ENCODE data around the gene GPR160. TPM values are rescaled to one million over a fixed set of nuclear protein-coding genes. Genes with fewer than 3 reads are reported as not detected.

GPR160 gene
- total and polyA plus RNA-seq, 2 of the 13 experiments (the other 11 are each of a cell fraction or from before 2014, with no cell fraction given): 12.1 to 23.2 TPM

DNA sequence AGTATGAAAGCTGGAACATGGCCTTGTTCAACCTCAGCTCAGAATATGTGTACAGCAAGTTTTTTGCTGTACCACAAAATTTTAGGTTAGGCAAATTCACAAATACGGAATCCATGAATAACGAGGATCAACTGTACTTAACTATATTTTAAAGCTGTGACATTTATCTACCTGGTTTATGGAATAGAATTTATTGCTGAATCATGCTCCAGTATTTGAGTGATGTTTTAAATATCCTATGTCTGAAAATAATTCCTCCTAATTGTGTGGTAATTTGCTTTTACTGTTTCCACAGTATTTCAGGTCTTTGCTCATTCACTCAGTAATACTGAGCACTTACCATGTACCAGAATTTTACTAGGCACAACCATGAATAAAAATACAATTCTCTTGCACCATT is 41.7 kb upstream of the GPR160 start:
- CTCF ChIA-PET (ENCODE audit: low intra/inter-chr PET ratio, low total read pairs): no interaction called here

DNA sequence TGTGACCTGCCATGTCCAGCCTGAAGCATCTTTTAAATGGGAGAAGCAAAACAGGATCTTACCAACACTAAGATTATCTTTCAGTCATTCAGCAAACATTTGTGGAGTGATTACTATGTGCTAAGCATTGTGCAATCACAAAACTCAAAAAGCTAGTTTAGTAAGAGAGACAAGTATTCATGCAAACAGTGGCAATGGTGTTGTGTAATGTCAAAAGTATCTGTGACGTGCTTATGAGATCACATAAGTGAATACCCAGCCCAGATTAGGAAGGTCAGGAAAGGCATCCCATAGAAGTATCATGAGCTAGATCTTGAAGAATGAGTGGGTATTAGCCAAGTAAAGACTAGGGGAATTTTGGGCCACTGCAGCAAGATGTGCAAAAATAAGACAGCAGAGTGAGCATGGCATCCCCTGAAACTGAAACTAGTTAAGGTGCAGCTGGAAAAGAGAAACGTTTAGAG is 39.1 kb upstream of the GPR160 start:
- POLR2A ChIA-PET: interaction anchor here (1.2 kb wide), 1 partner anchor 31 kb away, joined by 5 read pairs; no protein-coding TSS in a partner anchor
- Histone ChIP-seq H3K4me2 (ENCODE audit: low read depth, low read length) (no peak overlapping the region), H3K9me3 (ENCODE audit: low read length) (no peaks in the 10 kb centered on the region), H3K79me2 (ENCODE audit: insufficient read depth, low read length) (no peaks in the 10 kb centered on the region), H3K36me3 (replicated peaks in 1 of 2; ENCODE audit: control insufficient read depth in 1 of 2, insufficient read depth in 2 of 2, low read length in 2 of 2) (peaks cover 0 to 8% of the 10 kb centered on the region in 2 experiments; a peak in 2 of 5 replicates), H3K27me3 (ENCODE audit: control insufficient read depth in 1 of 2, insufficient read depth in 2 of 2, low read length in 2 of 2) (no peaks in the 10 kb centered on the region), H2AFZ (ENCODE audit: low read length) (no peak overlapping the region), H3K4me3 (replicated peaks in 1 of 3; ENCODE audit: insufficient read depth in 1 of 3, low read depth in 2 of 3, low read length in 3 of 3) (no peak overlapping the region), H3K27ac (ENCODE audit: extremely low read length, insufficient read depth, low read length) (no peak overlapping the region), H3K9ac (ENCODE audit: insufficient read depth, low read depth, low read length) (no peak overlapping the region), H3K4me1 (ENCODE audit: insufficient read depth, low read length) (peaks cover 34% of the 10 kb centered on the region), H4K20me1 (ENCODE audit: insufficient read depth, low read length) (no peaks in the 10 kb centered on the region)
- 50% methylated on average over 2 of the region's 2 CpGs for WGBS (ENCODE audit: low lambda C conversion rate)
- intact Hi-C loops (cut with micrococcal nuclease; ENCODE audit: unreplicated experiment) (no loop called here), in situ Hi-C loops (cut with HindIII; ENCODE audit: extremely low pct_ligation_motif_present, low pct_unique_long_range_greater_than_20kb) (no loop called here)
- CTCF ChIA-PET (ENCODE audit: low intra/inter-chr PET ratio, low total read pairs): no interaction called here
- FAIRE-seq: peak; percentile 34
- peak; percentile 76 for DNase-seq (ENCODE audit: low spot score)
- no TSS peak for BruUV-seq (replicated peaks)
- ATAC-seq: peak; percentile 44
- no peak for TF ChIP-seq KLF16 (CRISPR knock-in tag; IDR thresholded peaks at IDR 0.05)
- peak; percentile 97 for TF ChIP-seq CEBPB (IDR thresholded peaks at IDR 0.05; ENCODE audit: borderline replicate concordance, low read depth, low read length)
- peak; percentile 57 for TF ChIP-seq GATAD2A (CRISPR knock-in tag; IDR thresholded peaks at IDR 0.05)
- peak; percentile 19; the same call in 1 of the 2 replicates for TF ChIP-seq SMC3 (IDR thresholded peaks at IDR 0.05; ENCODE audit: low read length)
- TF ChIP-seq ZBTB21 (CRISPR knock-in tag; IDR thresholded peaks at IDR 0.05): peak; percentile 76
- peak; percentile 64; the same call in 1 of the 2 replicates for TF ChIP-seq ZMYM2 (CRISPR knock-in tag; IDR thresholded peaks at IDR 0.05)
- TF ChIP-seq ZNF570 (CRISPR knock-in tag; IDR thresholded peaks at IDR 0.05; ENCODE audit: borderline replicate concordance): no peak
- TF ChIP-seq NCOA2 (CRISPR knock-in tag; IDR thresholded peaks at IDR 0.05): peak; percentile 64
- peak; percentile 99 for TF ChIP-seq ZNF205 (CRISPR knock-in tag; IDR thresholded peaks at IDR 0.05)
- 0 out of 2 replicates have a peak, but pooled peaks have one; percentile 26 for TF ChIP-seq TRIM24 (CRISPR knock-in tag; IDR thresholded peaks at IDR 0.05)
- TF ChIP-seq TCF7 (IDR thresholded peaks at IDR 0.05; ENCODE audit: low read depth): peak; percentile 17; the same call in 1 of the 2 replicates
- TF ChIP-seq SOX6 (IDR thresholded peaks at IDR 0.05): no peak
- TF ChIP-seq SOX6 (CRISPR knock-in tag; IDR thresholded peaks at IDR 0.05): peak; percentile 35; the same call in 1 of the 2 replicates
- TF ChIP-seq SOX13 (IDR thresholded peaks at IDR 0.05): no peak
- TF ChIP-seq SOX13 (CRISPR knock-in tag; conservative IDR thresholded peaks at IDR 0.05 in 1 of 2, IDR thresholded peaks at IDR 0.05 in 1 of 2): peak in 1 of 2 experiments; percentile 60; a peak in 1 of 4 replicates
- peak; percentile 26; the same call in 1 of the 2 replicates for TF ChIP-seq ZNF331 (CRISPR knock-in tag; IDR thresholded peaks at IDR 0.05)
- TF ChIP-seq, protein P1, sequence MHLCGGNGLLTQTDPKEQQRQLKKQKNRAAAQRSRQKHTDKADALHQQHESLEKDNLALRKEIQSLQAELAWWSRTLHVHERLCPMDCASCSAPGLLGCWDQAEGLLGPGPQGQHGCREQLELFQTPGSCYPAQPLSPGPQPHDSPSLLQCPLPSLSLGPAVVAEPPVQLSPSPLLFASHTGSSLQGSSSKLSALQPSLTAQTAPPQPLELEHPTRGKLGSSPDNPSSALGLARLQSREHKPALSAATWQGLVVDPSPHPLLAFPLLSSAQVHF (CRISPR knock-in tag; IDR thresholded peaks at IDR 0.05): no peak

More for the DNA sequence above, 41.7 kb upstream of the GPR160 start:
- no peak overlapping the region for H3K4me2 ChIP-seq (ENCODE audit: low read depth, low read length)
- TF ChIP-seq MAFK (conservative IDR thresholded peaks at IDR 0.05 in 1 of 2, IDR thresholded peaks at IDR 0.05 in 1 of 2; ENCODE audit: low read length in 2 of 2) (0 out of 4 replicates have a peak, but pooled peaks of 1 of the 2 experiments have one; percentile 7), KDM4B (CRISPR knock-in tag; IDR thresholded peaks at IDR 0.05) (no peak), MIER2 (CRISPR knock-in tag; IDR thresholded peaks at IDR 0.05) (no peak), NFE2L2 (IDR thresholded peaks at IDR 0.05; ENCODE audit: low read length) (peak; percentile 64; the same call in 1 of the 2 replicates), CREM (IDR thresholded peaks at IDR 0.05) (no peak), CREM (CRISPR knock-in tag; IDR thresholded peaks at IDR 0.05) (no peak)
- TF ChIP-seq, protein P2, sequence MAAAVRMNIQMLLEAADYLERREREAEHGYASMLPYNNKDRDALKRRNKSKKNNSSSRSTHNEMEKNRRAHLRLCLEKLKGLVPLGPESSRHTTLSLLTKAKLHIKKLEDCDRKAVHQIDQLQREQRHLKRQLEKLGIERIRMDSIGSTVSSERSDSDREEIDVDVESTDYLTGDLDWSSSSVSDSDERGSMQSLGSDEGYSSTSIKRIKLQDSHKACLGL (CRISPR knock-in tag; IDR thresholded peaks at IDR 0.05): no peak
- BruUV-seq (replicated peaks): no TSS peak
- H3K36me3 ChIP-seq (replicated peaks in 1 of 2; ENCODE audit: control insufficient read depth in 1 of 2, insufficient read depth in 2 of 2, low read length in 2 of 2): peaks cover 6 to 21% of the 10 kb centered on the region in 2 experiments; a peak in 3 of 5 replicates
- no peaks in the 10 kb centered on the region for H3K79me2 ChIP-seq (ENCODE audit: insufficient read depth, low read length)
- H3K9ac ChIP-seq (ENCODE audit: insufficient read depth, low read depth, low read length): no peak overlapping the region
- H3K4me1 ChIP-seq (ENCODE audit: insufficient read depth, low read length): peaks cover 8% of the 10 kb centered on the region; the same call in 1 of the 2 replicates
- H3K4me3 ChIP-seq (replicated peaks in 1 of 3; ENCODE audit: insufficient read depth in 1 of 3, low read depth in 2 of 3, low read length in 3 of 3): no peak overlapping the region
- 91% methylated on average over 2 of the region's 2 CpGs for WGBS (ENCODE audit: low lambda C conversion rate)
- in situ Hi-C loops (cut with HindIII; ENCODE audit: extremely low pct_ligation_motif_present, low pct_unique_long_range_greater_than_20kb): no loop called here
- ATAC-seq (no peak), FAIRE-seq (no peak), DNase-seq (ENCODE audit: low spot score) (no peak)
- H3K27ac ChIP-seq (ENCODE audit: extremely low read length, insufficient read depth, low read length): no peak overlapping the region
- H3K27me3 ChIP-seq (ENCODE audit: control insufficient read depth in 1 of 2, insufficient read depth in 2 of 2, low read length in 2 of 2): no peaks in the 10 kb centered on the region
- H4K20me1 ChIP-seq (ENCODE audit: insufficient read depth, low read length): no peaks in the 10 kb centered on the region
- H2AFZ ChIP-seq (ENCODE audit: low read length): no peak overlapping the region
- no peaks in the 10 kb centered on the region for H3K9me3 ChIP-seq (ENCODE audit: low read length)
- intact Hi-C loops (cut with micrococcal nuclease; ENCODE audit: unreplicated experiment): no loop called here
- POLR2A ChIA-PET: no interaction called here
